IPS-15b (cell line): ENCODE results near the gene APRT.
"Not testable (repeated sequence)": the region's sequence is repeated elsewhere in the genome, so short reads cannot be mapped to it uniquely, and the experiment has no call there.

Source experiments
- H3K27me3 ChIP-seq: one replicate; pipeline ENCODE4 v1.6.1; 2013; ENCODE audit warnings: low read length; ENCODE audit not compliant: control insufficient read depth, insufficient read depth
- H3K36me3 ChIP-seq: one replicate; pipeline ENCODE4 v1.6.1; 2013; ENCODE audit warnings: low read length; ENCODE audit not compliant: control insufficient read depth, insufficient read depth
- H3K4me1 ChIP-seq: one replicate; pipeline ENCODE4 v1.6.1; 2013; ENCODE audit warnings: mild to moderate bottlenecking, low read length; ENCODE audit not compliant: control insufficient read depth, insufficient read depth
- H3K4me3 ChIP-seq: one replicate; pipeline ENCODE4 v1.5.1; 2013; ENCODE audit warnings: low read depth, low read length
- H3K9ac ChIP-seq: one replicate; pipeline ENCODE4 v1.6.1; 2013; ENCODE audit warnings: low read depth, mild to moderate bottlenecking, low read length
- H3K9me3 ChIP-seq: one replicate; pipeline ENCODE4 v1.6.1; 2013; ENCODE audit warnings: mild to moderate bottlenecking, low read length; ENCODE audit not compliant: control insufficient read depth, insufficient read depth

APRT gene

GRCh38 chr16:88830258-88830657, 18.5 kb upstream of the APRT start:
- no peaks in the 10 kb centered on the region for H3K27me3 ChIP-seq
- H3K4me1 ChIP-seq = no peaks in the 10 kb centered on the region
- no peaks in the 10 kb centered on the region for H3K9me3 ChIP-seq
- H3K36me3 ChIP-seq = peaks cover 8% of the 10 kb centered on the region
- no peak overlapping the region for H3K9ac ChIP-seq
- no peak overlapping the region for H3K4me3 ChIP-seq

GRCh38 chr16:88828711-88829110, 17.0 kb upstream of the APRT start:
- no peak overlapping the region for H3K4me3 ChIP-seq
- H3K36me3 ChIP-seq = peaks cover 7% of the 10 kb centered on the region

GRCh38 chr16:88827727-88828126, 16.0 kb upstream of the APRT start:
- H3K27me3 ChIP-seq = no peaks in the 10 kb centered on the region
- no peak overlapping the region for H3K4me3 ChIP-seq
- H3K4me1 ChIP-seq = no peaks in the 10 kb centered on the region
- H3K36me3 ChIP-seq = peaks cover 7% of the 10 kb centered on the region
- no peak overlapping the region for H3K9ac ChIP-seq
- H3K9me3 ChIP-seq = no peaks in the 10 kb centered on the region

More at GRCh38 chr16:88828711-88829110, 17.0 kb upstream of the APRT start:
- no peaks in the 10 kb centered on the region for H3K27me3 ChIP-seq
- H3K9ac ChIP-seq = no peak overlapping the region
- no peaks in the 10 kb centered on the region for H3K4me1 ChIP-seq
- no peaks in the 10 kb centered on the region for H3K9me3 ChIP-seq

GRCh38 chr16:88826070-88826840, 14.5 kb upstream of the APRT start:
- Histone ChIP-seq H3K9ac (no peak overlapping the region), H3K4me1 (no peaks in the 10 kb centered on the region), H3K4me3 (no peak overlapping the region), H3K27me3 (no peaks in the 10 kb centered on the region), H3K36me3 (peaks cover 9% of the 10 kb centered on the region), H3K9me3 (no peaks in the 10 kb centered on the region)

- Histone ChIP-seq H3K36me3 (peaks cover 12% of the 10 kb centered on the region), H3K9me3 (no peaks in the 10 kb centered on the region), H3K4me3 (no peak overlapping the region), H3K9ac (no peak overlapping the region), H3K27me3 (no peaks in the 10 kb centered on the region), H3K4me1 (no peaks in the 10 kb centered on the region)
These were observed 13.4 kb upstream of the APRT start for GRCh38 chr16:88825146-88825545.

GRCh38 chr16:88824256-88825077, 12.7 kb upstream of the APRT start:
- Histone ChIP-seq H3K4me3 (no peak overlapping the region), H3K36me3 (peaks cover 12% of the 10 kb centered on the region)

GRCh38 chr16:88823646-88824045, 11.9 kb upstream of the APRT start:
- not testable (repeated sequence) for H3K27me3 ChIP-seq, H3K9me3 ChIP-seq
- H3K36me3 ChIP-seq = peaks cover 12% of the 10 kb centered on the region

More at GRCh38 chr16:88824256-88825077, 12.7 kb upstream of the APRT start:
- no peaks in the 10 kb centered on the region for H3K4me1 ChIP-seq
- H3K27me3 ChIP-seq = no peaks in the 10 kb centered on the region
- H3K9me3 ChIP-seq = no peaks in the 10 kb centered on the region
- H3K9ac ChIP-seq = no peak overlapping the region

GRCh38 chr16:88822281-88823040, 10.7 kb upstream of the APRT start:
- Histone ChIP-seq H3K4me1 (no peaks in the 10 kb centered on the region), H3K9me3 (no peaks in the 10 kb centered on the region), H3K27me3 (no peaks in the 10 kb centered on the region), H3K36me3 (peaks cover 12% of the 10 kb centered on the region), H3K9ac (no peak overlapping the region), H3K4me3 (no peak overlapping the region)

More at GRCh38 chr16:88823646-88824045, 11.9 kb upstream of the APRT start:
- not testable (repeated sequence) for H3K4me3 ChIP-seq, H3K9ac ChIP-seq, H3K4me1 ChIP-seq

GRCh38 chr16:88821168-88821850, 9.6 kb upstream of the APRT start:
- H3K9ac ChIP-seq = no peak overlapping the region
- peaks cover 12% of the 10 kb centered on the region for H3K36me3 ChIP-seq
- no peaks in the 10 kb centered on the region for H3K27me3 ChIP-seq
- H3K4me3 ChIP-seq = no peak overlapping the region
- H3K9me3 ChIP-seq = no peaks in the 10 kb centered on the region
- no peaks in the 10 kb centered on the region for H3K4me1 ChIP-seq

- H3K36me3 ChIP-seq = peaks cover 12% of the 10 kb centered on the region
- H3K9me3 ChIP-seq = no peaks in the 10 kb centered on the region
- no peaks in the 10 kb centered on the region for H3K4me1 ChIP-seq
- no peak overlapping the region for H3K9ac ChIP-seq
- no peaks in the 10 kb centered on the region for H3K27me3 ChIP-seq
- H3K4me3 ChIP-seq = no peak overlapping the region
These were observed 8.8 kb upstream of the APRT start for GRCh38 chr16:88820385-88821025.

- Histone ChIP-seq H3K9ac (no peak overlapping the region), H3K36me3 (peaks cover 8% of the 10 kb centered on the region), H3K4me3 (no peak overlapping the region), H3K27me3 (no peaks in the 10 kb centered on the region), H3K9me3 (no peaks in the 10 kb centered on the region), H3K4me1 (no peaks in the 10 kb centered on the region)
These were observed 7.4 kb upstream of the APRT start for GRCh38 chr16:88819126-88819525.
